ENCODE measurements around the gene PPP1CA.

DNA sequence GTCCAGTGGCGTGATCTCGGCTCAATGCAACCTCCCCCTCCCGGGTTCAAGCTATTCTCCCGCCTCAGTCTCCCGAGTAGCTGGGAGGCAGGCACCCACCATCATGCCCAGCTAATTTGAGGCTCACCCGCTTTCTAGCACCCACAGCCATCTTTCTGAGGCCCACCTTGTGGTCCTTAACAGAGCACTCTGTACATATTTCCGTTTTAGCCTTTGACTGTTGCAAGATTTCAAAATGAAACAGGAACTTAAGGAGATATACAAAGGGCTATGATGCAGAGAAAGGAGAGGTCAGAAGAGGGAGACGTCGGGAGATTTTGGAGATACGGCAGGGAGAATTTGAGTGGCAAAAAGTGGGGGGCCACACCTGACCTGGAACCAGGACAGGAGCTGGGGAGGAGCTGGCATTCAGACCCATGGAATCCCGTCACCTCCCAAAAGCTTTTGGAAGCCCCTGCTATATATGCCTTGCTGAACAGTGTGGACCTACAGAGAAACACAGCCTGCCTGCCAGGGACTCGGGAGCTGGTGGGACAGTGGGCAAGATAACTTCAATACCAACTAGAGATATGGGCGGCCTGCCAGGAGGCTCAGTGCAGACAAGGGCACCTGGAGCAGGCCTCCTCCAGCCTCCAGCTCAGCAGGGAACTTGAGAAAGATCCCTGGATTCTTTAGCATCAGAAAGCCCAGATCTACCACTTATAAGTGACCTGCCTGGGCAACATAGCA is 20.2 kb downstream of the PPP1CA start:
- TF ChIP-seq, protein P1, sequence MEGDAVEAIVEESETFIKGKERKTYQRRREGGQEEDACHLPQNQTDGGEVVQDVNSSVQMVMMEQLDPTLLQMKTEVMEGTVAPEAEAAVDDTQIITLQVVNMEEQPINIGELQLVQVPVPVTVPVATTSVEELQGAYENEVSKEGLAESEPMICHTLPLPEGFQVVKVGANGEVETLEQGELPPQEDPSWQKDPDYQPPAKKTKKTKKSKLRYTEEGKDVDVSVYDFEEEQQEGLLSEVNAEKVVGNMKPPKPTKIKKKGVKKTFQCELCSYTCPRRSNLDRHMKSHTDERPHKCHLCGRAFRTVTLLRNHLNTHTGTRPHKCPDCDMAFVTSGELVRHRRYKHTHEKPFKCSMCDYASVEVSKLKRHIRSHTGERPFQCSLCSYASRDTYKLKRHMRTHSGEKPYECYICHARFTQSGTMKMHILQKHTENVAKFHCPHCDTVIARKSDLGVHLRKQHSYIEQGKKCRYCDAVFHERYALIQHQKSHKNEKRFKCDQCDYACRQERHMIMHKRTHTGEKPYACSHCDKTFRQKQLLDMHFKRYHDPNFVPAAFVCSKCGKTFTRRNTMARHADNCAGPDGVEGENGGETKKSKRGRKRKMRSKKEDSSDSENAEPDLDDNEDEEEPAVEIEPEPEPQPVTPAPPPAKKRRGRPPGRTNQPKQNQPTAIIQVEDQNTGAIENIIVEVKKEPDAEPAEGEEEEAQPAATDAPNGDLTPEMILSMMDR (IDR thresholded peaks at IDR 0.05): no peak
- no peak for TF ChIP-seq POLR2A (IDR thresholded peaks at IDR 0.05)
